ENCODE data around the gene TEKT2. TPM values are rescaled to one million over a fixed set of nuclear protein-coding genes. Genes with fewer than 3 reads are reported as not detected.

The TEKT2 gene
- total RNA-seq, 1 experiment from 2014 or later, result not detected

DNA sequence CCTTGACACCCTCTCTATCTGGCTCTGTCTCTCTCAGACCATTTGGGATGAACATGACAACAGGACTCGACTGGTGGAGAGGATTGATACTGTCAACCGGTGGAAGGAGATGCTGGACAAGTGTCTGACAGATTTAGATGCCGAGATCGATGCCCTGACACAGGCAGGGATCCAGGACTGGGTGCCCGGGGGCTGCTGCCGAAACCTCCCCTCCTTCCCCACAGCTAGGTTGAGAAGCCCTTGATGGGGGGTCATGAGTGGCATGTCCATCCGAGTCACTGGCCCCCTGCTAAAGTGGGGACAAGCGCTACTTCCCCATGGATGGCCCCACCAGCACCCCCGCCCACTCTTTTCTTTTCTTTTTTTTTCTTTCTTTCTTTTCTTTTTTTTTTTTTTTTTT is 1.2 kb downstream of the TEKT2 start:
- no peak overlapping the region for H2AFZ ChIP-seq (ENCODE audit: low read length)
- H3K4me3 ChIP-seq (ENCODE audit: low read length), result no peak overlapping the region
- no peaks in the 10 kb centered on the region for H3K9me3 ChIP-seq (ENCODE audit: low read length)
- peaks cover 10% of the 10 kb centered on the region; the same call in 1 of the 2 replicates for H3K4me1 ChIP-seq (ENCODE audit: insufficient read depth, low read length)
- H3K9me2 ChIP-seq (replicated peaks; ENCODE audit: low read length), result no peaks in the 10 kb centered on the region
- no peaks in the 10 kb centered on the region for H4K20me1 ChIP-seq (ENCODE audit: low read length)
- intact Hi-C loops (cut with micrococcal nuclease), result loop anchor here (5.0 to 10.0 kb wide), 2 partner anchors 150 to 228 kb away; partner anchors contain the start of gene AGO3
- DNase-seq (no peak), ATAC-seq (no peak)
- H3K9ac ChIP-seq (ENCODE audit: low read length), result no peak overlapping the region
- no TSS peak for BruUV-seq (replicated peaks)
- POLR2A ChIA-PET (ENCODE audit: unreplicated experiment), result no interaction called here
- H3K36me3 ChIP-seq (ENCODE audit: low read depth, low read length), result no peaks in the 10 kb centered on the region
- no peaks in the 10 kb centered on the region for H3F3A ChIP-seq (ENCODE audit: low read length, unreplicated experiment)
- TF ChIP-seq EZH2phosphoT487 (IDR thresholded peaks at IDR 0.05; ENCODE audit: borderline replicate concordance, low read length) (no peak), EZH2 (IDR thresholded peaks at IDR 0.05; ENCODE audit: low read length, unreplicated experiment) (no peak)
- TF ChIP-seq, protein P1, sequence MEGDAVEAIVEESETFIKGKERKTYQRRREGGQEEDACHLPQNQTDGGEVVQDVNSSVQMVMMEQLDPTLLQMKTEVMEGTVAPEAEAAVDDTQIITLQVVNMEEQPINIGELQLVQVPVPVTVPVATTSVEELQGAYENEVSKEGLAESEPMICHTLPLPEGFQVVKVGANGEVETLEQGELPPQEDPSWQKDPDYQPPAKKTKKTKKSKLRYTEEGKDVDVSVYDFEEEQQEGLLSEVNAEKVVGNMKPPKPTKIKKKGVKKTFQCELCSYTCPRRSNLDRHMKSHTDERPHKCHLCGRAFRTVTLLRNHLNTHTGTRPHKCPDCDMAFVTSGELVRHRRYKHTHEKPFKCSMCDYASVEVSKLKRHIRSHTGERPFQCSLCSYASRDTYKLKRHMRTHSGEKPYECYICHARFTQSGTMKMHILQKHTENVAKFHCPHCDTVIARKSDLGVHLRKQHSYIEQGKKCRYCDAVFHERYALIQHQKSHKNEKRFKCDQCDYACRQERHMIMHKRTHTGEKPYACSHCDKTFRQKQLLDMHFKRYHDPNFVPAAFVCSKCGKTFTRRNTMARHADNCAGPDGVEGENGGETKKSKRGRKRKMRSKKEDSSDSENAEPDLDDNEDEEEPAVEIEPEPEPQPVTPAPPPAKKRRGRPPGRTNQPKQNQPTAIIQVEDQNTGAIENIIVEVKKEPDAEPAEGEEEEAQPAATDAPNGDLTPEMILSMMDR (conservative IDR thresholded peaks at IDR 0.05; ENCODE audit: low read depth, low read length), result no peak
- H3K27me3 ChIP-seq (ENCODE audit: low read length), result no peaks in the 10 kb centered on the region
- no peak overlapping the region for H3K4me2 ChIP-seq (ENCODE audit: low read length)
- no peak overlapping the region for H3K27ac ChIP-seq (ENCODE audit: low read length)
- peaks cover 14% of the 10 kb centered on the region for H3K79me2 ChIP-seq (ENCODE audit: low read length)
- CTCF ChIA-PET, result no interaction called here

DNA sequence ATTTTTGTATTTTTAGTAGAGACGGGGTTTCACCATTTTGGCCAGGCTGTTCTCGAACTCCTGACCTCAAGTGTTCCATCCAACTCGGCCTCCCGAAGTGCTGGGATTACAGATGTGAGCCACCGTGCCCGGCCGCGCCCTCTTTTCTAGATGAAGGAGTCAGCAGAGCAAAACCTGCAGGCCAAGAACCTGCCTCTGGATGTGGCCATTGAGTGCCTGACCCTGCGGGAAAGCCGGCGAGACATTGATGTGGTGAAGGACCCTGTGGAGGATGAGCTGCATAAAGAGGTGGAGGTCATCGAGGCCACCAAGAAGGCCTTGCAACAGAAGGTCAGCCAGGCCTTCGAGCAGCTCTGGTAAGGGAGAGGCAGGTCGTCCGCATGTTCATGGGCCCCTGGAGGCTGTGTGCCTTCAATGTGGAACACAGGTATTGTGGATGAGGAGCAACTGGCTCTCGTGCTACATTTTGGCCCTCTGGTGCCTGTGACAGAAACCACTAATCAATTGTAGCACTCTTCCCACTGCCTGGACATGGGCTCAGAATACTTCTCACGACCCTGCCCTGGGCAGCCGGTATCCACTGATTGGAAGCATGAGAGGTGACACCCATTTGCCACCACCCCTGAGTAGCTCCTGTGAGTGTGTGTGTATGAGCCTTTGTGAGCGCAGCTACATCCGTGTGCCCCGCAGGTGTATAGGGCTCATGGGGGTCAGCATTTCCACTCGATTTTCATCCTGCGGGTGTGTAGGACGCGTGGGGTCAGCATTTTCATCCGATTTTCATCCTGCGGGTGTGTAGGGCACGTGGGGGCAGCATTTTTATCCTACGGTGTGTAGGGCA is 2.0 kb downstream of the TEKT2 start:
- no peak overlapping the region for H3K4me3 ChIP-seq (ENCODE audit: low read length)
- no peaks in the 10 kb centered on the region for H3K36me3 ChIP-seq (ENCODE audit: low read depth, low read length)
- no peaks in the 10 kb centered on the region for H4K20me1 ChIP-seq (ENCODE audit: low read length)
- POLR2A ChIA-PET (ENCODE audit: unreplicated experiment), result no interaction called here
- H3K4me1 ChIP-seq (ENCODE audit: insufficient read depth, low read length), result peaks cover 13% of the 10 kb centered on the region; the same call in 1 of the 2 replicates
- H2AFZ ChIP-seq (ENCODE audit: low read length), result no peak overlapping the region
- H3K79me2 ChIP-seq (ENCODE audit: low read length), result peaks cover 22% of the 10 kb centered on the region
- no TSS peak for BruUV-seq (replicated peaks)
- H3K9me3 ChIP-seq (ENCODE audit: low read length), result no peaks in the 10 kb centered on the region
- no peak overlapping the region for H3K4me2 ChIP-seq (ENCODE audit: low read length)
- DNase-seq (no peak), ATAC-seq (no peak)
- TF ChIP-seq, protein P1 (conservative IDR thresholded peaks at IDR 0.05; ENCODE audit: low read depth, low read length), result no peak
- intact Hi-C loops (cut with micrococcal nuclease), result loop anchor here (5.0 to 10.0 kb wide), 2 partner anchors 151 to 229 kb away; partner anchors contain the start of gene AGO3
- no peaks in the 10 kb centered on the region for H3K9me2 ChIP-seq (replicated peaks; ENCODE audit: low read length)
- H3K27ac ChIP-seq (ENCODE audit: low read length), result no peak overlapping the region
- no peaks in the 10 kb centered on the region for H3K27me3 ChIP-seq (ENCODE audit: low read length)
- no peak overlapping the region for H3K9ac ChIP-seq (ENCODE audit: low read length)
- CTCF ChIA-PET, result no interaction called here
- H3F3A ChIP-seq (ENCODE audit: low read length, unreplicated experiment), result no peaks in the 10 kb centered on the region

All from PC-3 (cell line).